GM12864 (cell line): ENCODE measurements around the gene ATRN.

Experiments used
- DNase-seq: peaks from one replicate; pipeline ENCODE4 v3.0.0-alpha.2; 2011; ENCODE audit warnings: low read depth
- H3K4me3 ChIP-seq: 2 replicates; pipeline ENCODE4 v1.5.1; 2011; ENCODE audit warnings: mild to moderate bottlenecking, low read depth, low read length, control low read depth
- TF ChIP-seq, protein P1 (sequence below): IDR thresholded peaks from 2 replicates; pipeline ENCODE4 v1.5.1; 2011; ENCODE audit warnings: low read depth, mild to moderate bottlenecking, moderate library complexity, low read length, control low read depth, inconsistent platforms; ENCODE audit errors: missing control alignments

Gene ATRN

GRCh38 chr20:3670511-3670910 is 199.7 kb downstream of the ATRN start:
- TF ChIP-seq, protein P1, sequence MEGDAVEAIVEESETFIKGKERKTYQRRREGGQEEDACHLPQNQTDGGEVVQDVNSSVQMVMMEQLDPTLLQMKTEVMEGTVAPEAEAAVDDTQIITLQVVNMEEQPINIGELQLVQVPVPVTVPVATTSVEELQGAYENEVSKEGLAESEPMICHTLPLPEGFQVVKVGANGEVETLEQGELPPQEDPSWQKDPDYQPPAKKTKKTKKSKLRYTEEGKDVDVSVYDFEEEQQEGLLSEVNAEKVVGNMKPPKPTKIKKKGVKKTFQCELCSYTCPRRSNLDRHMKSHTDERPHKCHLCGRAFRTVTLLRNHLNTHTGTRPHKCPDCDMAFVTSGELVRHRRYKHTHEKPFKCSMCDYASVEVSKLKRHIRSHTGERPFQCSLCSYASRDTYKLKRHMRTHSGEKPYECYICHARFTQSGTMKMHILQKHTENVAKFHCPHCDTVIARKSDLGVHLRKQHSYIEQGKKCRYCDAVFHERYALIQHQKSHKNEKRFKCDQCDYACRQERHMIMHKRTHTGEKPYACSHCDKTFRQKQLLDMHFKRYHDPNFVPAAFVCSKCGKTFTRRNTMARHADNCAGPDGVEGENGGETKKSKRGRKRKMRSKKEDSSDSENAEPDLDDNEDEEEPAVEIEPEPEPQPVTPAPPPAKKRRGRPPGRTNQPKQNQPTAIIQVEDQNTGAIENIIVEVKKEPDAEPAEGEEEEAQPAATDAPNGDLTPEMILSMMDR: no peak
- DNase-seq: no peak
- no peak overlapping the region for H3K4me3 ChIP-seq

DNA sequence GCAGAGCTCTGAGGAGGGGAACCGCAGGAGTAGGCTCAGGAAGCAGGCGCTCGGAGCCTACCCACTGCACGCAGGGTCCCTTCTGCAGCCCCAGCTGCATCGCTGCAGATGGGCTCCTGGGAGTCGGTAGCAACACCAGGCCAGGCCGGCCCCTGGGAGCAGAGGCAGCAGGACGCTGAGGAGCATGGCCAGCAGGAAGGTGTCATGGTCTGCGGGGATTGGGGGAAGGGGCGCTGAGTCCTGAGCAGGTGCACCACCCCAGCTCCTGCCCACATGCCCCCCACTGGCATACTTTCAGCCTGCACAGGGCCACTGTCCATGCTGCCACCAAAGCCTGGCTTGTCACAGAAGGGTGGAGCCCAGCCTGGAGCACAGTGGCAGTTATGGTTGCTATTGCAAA is 200.1 kb downstream of the ATRN start:
- DNase-seq: no peak
- TF ChIP-seq, protein P1: no peak
- H3K4me3 ChIP-seq: no peak overlapping the region

DNA sequence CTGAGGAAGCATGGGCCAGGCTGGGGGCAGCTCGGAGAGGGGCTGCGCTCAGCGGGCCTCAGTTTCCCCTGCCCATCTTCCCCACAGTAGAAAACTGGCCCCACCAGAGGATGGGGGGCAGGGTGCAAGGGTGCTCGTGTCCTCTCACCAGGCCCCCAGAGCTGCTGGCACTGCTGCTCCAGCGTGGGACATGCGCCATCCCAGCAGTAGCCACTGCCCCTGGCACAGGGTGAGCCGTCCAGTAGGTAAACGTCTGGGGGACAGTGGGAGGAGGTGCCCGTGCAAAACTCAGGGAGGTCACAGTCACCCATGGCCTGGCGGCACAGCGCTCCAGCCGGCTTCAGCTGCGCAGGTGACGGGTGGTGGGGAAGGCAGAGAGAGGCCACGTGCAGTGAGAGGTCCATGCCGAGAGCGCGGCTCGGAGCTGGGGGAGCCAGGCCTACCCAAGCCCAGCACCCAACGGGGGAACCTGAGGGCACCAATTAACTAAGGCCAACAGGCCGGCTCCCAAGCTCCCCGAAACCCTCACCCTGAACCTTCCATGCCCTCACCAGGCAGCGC is 201.2 kb downstream of the ATRN start:
- no peak for DNase-seq
- TF ChIP-seq, protein P1: no peak
- H3K4me3 ChIP-seq: no peak overlapping the region

DNA sequence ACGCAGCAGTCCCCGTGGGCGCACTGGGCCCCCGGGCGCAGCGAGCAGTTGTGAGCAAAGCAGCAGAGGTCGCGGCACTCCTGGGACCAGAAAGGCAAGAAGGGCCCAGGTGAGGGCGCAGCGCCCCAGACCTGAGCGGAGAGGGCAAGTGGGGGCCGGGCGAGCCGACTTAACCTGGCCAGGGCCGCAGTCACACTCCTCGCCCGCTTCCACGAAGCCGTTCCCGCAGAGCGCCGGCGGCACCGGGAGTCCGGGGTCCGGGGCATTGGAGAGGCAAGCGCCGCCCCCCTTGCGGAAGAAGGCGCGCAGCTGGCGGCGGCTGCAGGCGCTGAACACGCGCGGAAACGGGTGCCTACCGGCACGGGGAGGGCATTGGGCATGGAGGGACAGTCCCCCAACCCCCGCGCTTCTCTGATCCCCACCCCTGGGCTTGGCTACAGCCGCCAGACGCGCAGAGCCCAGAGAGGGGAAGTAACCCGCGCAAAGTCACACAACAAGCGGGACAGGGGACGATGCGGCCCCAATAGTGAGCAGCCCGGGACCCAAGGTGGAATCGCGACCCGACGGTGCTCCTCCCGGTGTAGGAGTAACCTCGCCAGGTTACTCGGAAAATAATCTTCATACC is 201.8 kb downstream of the ATRN start:
- H3K4me3 ChIP-seq: no peak overlapping the region
- TF ChIP-seq, protein P1: no peak
- DNase-seq: no peak

DNA sequence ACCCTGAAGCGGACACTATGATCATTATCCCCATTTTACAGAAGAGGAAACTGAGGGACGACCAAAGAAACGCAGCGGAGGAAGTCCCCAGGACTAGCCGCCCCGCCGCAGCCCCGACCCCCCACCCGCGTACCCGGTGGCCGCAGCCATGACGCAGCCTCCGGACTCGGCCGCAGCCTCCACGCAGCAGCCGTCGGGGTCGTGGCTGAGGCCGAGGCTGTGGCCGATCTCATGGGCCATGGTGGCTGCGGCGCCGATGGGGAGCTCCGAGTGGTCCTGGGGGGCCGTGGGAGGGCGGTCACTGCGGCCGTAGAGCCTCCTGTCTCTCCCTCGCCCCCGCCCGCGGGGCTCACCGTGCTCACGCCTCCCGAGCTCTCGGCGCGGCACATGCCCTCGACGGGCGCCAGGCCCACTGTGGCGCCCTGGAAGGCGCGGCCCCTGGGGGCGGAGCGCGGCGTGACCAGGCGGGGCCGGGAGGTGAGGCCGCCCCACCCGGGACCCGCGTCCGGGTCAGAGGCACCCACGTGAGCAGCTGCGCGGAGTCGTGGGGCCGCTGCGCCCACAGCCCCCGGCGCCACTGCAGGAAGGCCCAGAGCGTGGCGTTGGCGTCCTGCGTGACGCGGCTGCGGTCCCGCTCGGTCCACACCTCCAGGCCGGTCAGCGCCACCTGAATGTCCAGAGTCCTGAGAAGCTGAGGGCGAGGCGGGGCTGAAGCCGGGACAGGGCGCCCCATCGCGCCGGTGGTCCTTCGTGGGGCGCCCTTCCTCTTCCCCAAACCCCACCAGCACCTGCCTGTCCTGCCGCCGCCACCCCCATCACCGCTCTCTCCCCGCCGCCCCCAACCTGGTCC is 202.6 kb downstream of the ATRN start:
- H3K4me3 ChIP-seq: no peak overlapping the region
- TF ChIP-seq, protein P1: no peak
- no peak for DNase-seq

GRCh38 chr20:3674447-3674846 is 203.6 kb downstream of the ATRN start:
- no peak for DNase-seq
- no peak overlapping the region for H3K4me3 ChIP-seq
- TF ChIP-seq, protein P1: no peak
